Measurements from ENCODE around the gene CEP68. TPM values are rescaled to one million over a fixed set of nuclear protein-coding genes. Genes with fewer than 3 reads are reported as not detected.

Gene CEP68
- total RNA-seq, 4 donors from 2014 or later = 3.9 to 17.4 (median 8.6) TPM

- Histone ChIP-seq H3K27ac (peak overlapping the region; percentile 2 to 68 (median 58)), H3K4me1 (peaks cover 22 to 72% (median 53%) of the 10 kb centered on the region in 3 donors), H3K27me3 (no peaks in the 10 kb centered on the region), H3K36me3 (peaks cover 0 to 60% (median 14%) of the 10 kb centered on the region in 3 donors), H3K9me3 (no peaks in the 10 kb centered on the region), H3K4me3 (no peak overlapping the region)
- DNase-seq = no peak
- intact Hi-C loops (cut with DNase I) = loop anchor here (10.0 kb wide), 1 partner anchor 54 kb away; no protein-coding TSS in a partner anchor
- TF ChIP-seq POLR2A (IDR thresholded peaks at IDR 0.05) = no peak
- TF ChIP-seq CTCF (IDR thresholded peaks at IDR 0.05) = peak in 2 of 6 experiments; percentile 8 to 22
- WGBS, 2 donors = 4 to 46% methylated on average over 4 to 5 of the region's 8 CpGs
These were observed 14.1 kb downstream of the CEP68 start for GRCh38 chr2:65070172-65070830.

DNA sequence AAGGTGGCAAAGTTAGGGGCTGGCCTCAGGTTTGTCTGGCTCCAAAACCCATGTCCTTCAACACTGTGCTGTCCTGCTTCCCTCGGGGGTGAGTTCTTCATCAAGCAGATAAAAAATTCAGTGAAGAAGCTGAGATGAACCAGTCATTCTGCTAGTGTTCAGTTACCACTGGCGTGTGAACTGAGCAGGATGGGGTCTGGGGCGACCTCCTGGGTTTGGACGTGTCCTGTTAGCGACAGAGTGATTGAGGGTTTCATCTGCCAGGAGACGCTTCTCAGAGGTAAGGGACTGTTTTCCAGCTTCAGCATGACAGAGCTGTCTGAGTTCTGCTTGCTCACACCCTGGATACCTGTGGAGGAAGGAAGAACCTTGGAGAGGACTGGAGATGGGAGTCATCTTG, 14.6 kb downstream of the CEP68 start:
- 68 to 82% methylated on average over 4 to 5 of the region's 6 CpGs for WGBS, 2 donors
- Histone ChIP-seq H3K4me3 (no peak overlapping the region), H3K27me3 (no peaks in the 10 kb centered on the region), H3K9me3 (no peaks in the 10 kb centered on the region), H3K4me1 (peaks cover 22 to 72% (median 52%) of the 10 kb centered on the region in 3 donors), H3K27ac (peak overlapping the region in 3 of 4 donors; percentile 49 to 68 (median 67)), H3K36me3 (peaks cover 0 to 60% (median 14%) of the 10 kb centered on the region in 3 donors)
- intact Hi-C loops (cut with DNase I) = loop anchor here (10.0 kb wide), 1 partner anchor 54 kb away; no protein-coding TSS in a partner anchor
- no peak for TF ChIP-seq POLR2A (IDR thresholded peaks at IDR 0.05)
- no peak for TF ChIP-seq CTCF (IDR thresholded peaks at IDR 0.05)
- no peak for DNase-seq

DNA sequence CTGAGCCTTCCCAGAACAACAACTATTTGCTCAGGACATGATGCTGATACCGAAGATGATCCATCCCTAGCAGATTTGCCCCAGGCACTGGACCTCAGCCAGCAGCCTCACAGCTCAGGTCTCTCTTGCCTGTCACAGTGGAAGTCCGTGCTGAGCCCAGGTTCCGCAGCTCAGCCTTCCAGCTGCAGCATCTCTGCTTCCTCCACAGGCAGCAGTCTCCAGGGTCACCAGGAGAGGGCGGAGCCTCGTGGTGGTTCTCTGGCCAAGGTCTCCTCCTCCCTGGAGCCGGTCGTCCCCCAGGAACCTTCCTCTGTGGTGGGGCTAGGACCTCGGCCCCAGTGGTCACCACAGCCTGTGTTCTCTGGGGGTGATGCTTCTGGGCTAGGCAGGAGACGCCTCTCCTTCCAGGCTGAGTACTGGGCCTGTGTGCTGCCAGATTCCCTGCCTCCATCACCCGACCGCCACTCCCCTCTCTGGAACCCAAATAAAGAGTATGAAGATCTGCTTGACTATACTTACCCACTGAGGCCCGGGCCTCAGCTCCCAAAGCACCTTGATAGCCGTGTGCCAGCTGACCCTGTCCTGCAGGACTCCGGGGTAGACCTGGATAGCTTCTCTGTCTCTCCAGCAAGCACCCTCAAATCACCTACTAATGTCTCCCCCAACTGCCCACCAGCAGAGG, 15.4 kb downstream of the CEP68 start:
- Histone ChIP-seq H3K36me3 (peaks cover 0 to 60% (median 14%) of the 10 kb centered on the region in 3 donors), H3K4me3 (no peak overlapping the region), H3K27me3 (no peaks in the 10 kb centered on the region), H3K9me3 (no peaks in the 10 kb centered on the region), H3K4me1 (peaks cover 28 to 74% (median 55%) of the 10 kb centered on the region in 3 donors), H3K27ac (peak overlapping the region in 1 of 4 donors; percentile 68)
- 76 to 77% methylated on average over 3 to 5 of the region's 14 CpGs for WGBS, 2 donors
- TF ChIP-seq CTCF (IDR thresholded peaks at IDR 0.05) = peak in 3 of 6 experiments; percentile 5 to 39 (median 10)
- TF ChIP-seq POLR2A (IDR thresholded peaks at IDR 0.05) = no peak
- intact Hi-C loops (cut with DNase I) = loop anchor here (10.0 kb wide), 1 partner anchor 53 kb away; no protein-coding TSS in a partner anchor
- DNase-seq = no peak

DNA sequence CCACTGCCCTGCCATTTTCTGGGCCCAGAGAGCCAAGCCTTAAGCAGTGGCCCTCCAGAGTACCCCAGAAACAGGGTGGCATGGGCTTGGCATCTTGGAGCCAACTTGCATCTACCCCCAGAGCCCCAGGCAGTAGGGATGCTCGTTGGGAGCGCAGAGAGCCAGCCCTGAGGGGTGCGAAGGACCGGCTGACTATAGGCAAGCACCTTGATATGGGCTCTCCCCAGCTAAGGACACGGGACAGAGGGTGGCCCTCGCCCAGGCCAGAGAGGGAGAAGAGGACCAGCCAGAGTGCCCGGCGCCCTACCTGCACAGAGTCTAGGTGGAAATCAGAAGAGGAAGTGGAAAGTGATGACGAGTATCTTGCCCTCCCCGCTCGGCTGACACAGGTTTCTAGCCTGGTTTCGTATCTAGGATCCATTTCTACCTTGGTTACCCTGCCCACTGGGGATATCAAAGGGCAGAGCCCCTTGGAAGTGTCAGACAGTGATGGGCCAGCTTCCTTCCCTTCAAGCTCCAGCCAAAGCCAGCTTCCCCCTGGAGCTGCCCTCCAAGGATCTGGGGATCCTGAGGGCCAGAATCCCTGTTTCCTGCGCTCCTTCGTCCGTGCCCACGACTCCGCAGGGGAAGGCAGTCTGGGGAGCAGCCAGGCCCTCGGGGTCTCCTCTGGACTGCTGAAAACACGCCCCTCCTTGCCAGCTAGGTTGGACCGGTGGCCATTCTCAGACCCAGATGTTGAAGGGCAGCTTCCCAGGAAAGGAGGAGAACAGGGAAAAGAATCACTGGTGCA, 16.2 kb downstream of the CEP68 start:
- Histone ChIP-seq H3K27me3 (no peaks in the 10 kb centered on the region), H3K9me3 (no peaks in the 10 kb centered on the region), H3K36me3 (peaks cover 2 to 68% (median 14%) of the 10 kb centered on the region in 3 donors), H3K27ac (no peak overlapping the region), H3K4me3 (no peak overlapping the region), H3K4me1 (peaks cover 28 to 74% (median 52%) of the 10 kb centered on the region in 3 donors)
- 79 to 87% methylated on average over 9 to 17 of the region's 20 CpGs for WGBS, 2 donors
- no peak for DNase-seq
- no peak for TF ChIP-seq POLR2A (IDR thresholded peaks at IDR 0.05)
- TF ChIP-seq CTCF (IDR thresholded peaks at IDR 0.05) = no peak
- intact Hi-C loops (cut with DNase I) = loop anchor here (10.0 kb wide), 1 partner anchor 52 kb away; no protein-coding TSS in a partner anchor

All from esophagus squamous epithelium (tissue), 5 donors.